IPS-18a (cell line): ENCODE measurements around the gene ERGIC2.

Experiments used
- H3K27ac ChIP-seq: one replicate; pipeline ENCODE4 v1.5.1; 2013; ENCODE audit warnings: low read length
- H3K27me3 ChIP-seq: one replicate; pipeline ENCODE4 v1.6.1; 2013; ENCODE audit warnings: mild to moderate bottlenecking, low read length; ENCODE audit not compliant: control insufficient read depth, insufficient read depth
- H3K36me3 ChIP-seq: one replicate; pipeline ENCODE4 v1.6.1; 2013; ENCODE audit warnings: low read depth, low read length; ENCODE audit not compliant: control insufficient read depth
- H3K4me1 ChIP-seq: one replicate; pipeline ENCODE4 v1.6.1; 2013; ENCODE audit warnings: low read depth, low read length; ENCODE audit not compliant: control insufficient read depth
- H3K4me3 ChIP-seq: one replicate; pipeline ENCODE4 v1.5.1; 2013; ENCODE audit warnings: low read length
- H3K9ac ChIP-seq: one replicate; pipeline ENCODE4 v1.6.1; 2013; ENCODE audit warnings: mild to moderate bottlenecking, low read length, moderate library complexity
- H3K9me3 ChIP-seq: one replicate; pipeline ENCODE4 v1.6.1; 2013; ENCODE audit warnings: low read depth, low read length; ENCODE audit not compliant: control insufficient read depth

The ERGIC2 gene

DNA sequence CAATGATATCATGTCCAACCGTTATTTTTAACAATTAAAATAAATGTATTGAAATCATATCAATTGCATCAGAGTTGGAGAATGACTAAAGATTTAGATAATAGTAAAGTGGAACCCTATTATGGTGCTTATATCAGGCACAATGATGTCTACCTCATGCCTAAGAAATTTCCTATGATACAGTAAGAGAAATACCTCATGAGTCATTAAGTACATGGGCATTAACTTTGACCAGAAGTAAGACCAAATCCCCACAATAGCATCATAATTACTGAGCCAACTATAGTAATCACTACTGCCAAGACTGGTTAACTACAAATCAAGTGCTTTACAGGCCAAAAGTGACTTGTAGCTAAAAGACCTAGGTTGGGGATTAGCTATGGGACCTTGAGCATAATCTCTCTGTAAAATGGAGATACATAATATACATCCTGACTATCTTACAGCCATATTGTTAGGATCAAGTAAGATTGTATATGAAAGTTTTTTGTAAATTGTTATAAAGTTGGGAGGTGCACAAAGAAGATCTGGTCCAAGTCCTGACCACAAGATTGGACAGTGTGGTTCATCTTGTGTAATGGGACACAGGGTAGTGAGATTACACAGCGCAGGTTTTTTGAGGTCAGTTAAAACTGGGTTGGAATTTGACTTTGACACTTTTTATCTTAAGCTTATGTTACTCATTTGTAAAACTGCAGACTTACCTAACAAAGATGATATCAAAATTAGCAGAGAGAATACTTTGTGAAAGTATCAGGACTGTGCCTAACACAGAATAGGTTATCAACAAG is 60.5 kb downstream of the ERGIC2 start:
- no peak overlapping the region for H3K9ac ChIP-seq
- H3K27ac ChIP-seq, result no peak overlapping the region
- peaks cover 13% of the 10 kb centered on the region for H3K4me1 ChIP-seq
- no peaks in the 10 kb centered on the region for H3K36me3 ChIP-seq
- H3K27me3 ChIP-seq, result no peaks in the 10 kb centered on the region
- H3K9me3 ChIP-seq, result peaks cover 11% of the 10 kb centered on the region
- no peak overlapping the region for H3K4me3 ChIP-seq

DNA sequence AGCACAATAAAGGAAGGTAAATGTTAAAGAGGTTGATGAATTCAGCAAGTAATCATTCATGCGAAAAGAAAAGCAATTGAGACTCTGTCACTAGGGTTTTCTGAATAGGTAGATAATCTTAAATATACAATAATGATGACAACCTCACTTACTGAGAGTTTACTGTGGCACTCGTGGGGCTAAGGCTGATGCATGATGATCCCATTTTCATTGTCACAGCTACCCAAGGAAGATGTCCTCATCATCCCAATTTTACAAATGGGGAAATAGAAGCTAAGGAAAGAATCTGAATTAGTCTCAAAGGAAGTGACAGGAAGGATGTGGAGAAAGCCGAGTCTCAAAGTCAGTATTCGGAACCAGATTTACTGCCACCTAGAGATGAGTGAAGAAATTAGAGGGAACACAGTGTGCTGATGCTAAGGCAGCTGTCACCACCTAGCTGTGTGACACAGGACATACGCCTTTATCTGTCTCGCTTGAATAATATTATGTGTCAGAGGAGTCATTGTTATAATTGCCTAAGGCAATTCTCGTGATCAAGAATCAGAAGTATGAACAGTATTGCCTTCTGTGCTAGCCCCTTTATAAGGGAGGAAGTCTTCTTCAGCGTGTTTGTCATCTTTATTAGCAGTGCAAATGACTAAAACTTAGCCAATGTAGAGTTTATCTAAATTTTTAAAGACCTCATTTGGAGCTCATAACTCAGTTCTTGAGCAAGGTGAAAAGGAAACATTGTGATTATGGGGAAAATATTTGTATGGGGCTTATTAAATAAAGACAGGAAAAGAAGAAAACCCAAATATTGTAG is 63.2 kb downstream of the ERGIC2 start:
- H3K27ac ChIP-seq, result no peak overlapping the region
- no peak overlapping the region for H3K9ac ChIP-seq
- no peaks in the 10 kb centered on the region for H3K27me3 ChIP-seq
- peaks cover 8% of the 10 kb centered on the region for H3K9me3 ChIP-seq
- H3K36me3 ChIP-seq, result no peaks in the 10 kb centered on the region
- no peak overlapping the region for H3K4me3 ChIP-seq
- H3K4me1 ChIP-seq, result peaks cover 13% of the 10 kb centered on the region

DNA sequence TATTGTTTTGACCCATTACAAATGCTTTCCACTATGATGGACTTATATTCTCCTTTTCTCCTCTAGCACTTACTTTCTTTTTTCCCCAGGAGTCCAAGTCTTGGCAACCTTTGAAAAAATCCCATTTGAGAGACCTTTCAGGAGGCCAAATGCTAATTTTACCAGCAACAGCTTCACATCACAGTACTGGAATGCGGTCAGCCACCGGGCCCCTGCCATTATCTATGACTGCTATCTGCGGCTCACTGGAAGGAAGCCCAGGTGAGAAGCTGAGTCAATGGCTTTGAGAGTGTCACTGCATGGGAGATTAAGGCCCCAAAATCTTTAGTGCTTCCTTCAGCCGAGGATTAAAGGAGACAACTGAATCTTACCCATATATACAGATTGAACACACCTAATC is 64.2 kb downstream of the ERGIC2 start:
- Histone ChIP-seq H3K9ac (no peak overlapping the region), H3K27me3 (no peaks in the 10 kb centered on the region), H3K4me3 (no peak overlapping the region), H3K27ac (no peak overlapping the region), H3K4me1 (peaks cover 13% of the 10 kb centered on the region), H3K9me3 (no peaks in the 10 kb centered on the region), H3K36me3 (no peaks in the 10 kb centered on the region)

DNA sequence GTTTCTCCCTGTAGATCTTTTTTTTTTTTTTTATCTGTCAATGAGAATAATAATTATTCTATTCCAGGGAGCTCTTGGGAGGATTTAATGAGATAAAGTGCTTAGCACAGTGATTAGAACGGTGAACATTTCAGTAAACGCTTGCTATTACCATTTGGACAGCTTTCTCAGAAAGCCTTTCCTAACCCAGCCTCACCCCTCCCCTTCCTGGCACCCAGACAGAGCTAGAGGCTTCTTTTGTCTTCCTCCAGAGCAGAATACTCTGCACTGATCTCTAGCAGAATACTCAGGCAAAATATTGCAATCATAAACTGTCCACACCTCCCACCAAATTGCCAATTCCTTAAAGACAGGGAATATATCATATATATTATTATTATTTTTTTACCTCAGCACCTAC is 66.6 kb downstream of the ERGIC2 start:
- H3K4me1 ChIP-seq, result peaks cover 13% of the 10 kb centered on the region
- no peaks in the 10 kb centered on the region for H3K9me3 ChIP-seq
- no peak overlapping the region for H3K27ac ChIP-seq
- no peaks in the 10 kb centered on the region for H3K27me3 ChIP-seq
- H3K9ac ChIP-seq, result no peak overlapping the region
- H3K36me3 ChIP-seq, result no peaks in the 10 kb centered on the region
- H3K4me3 ChIP-seq, result no peak overlapping the region

DNA sequence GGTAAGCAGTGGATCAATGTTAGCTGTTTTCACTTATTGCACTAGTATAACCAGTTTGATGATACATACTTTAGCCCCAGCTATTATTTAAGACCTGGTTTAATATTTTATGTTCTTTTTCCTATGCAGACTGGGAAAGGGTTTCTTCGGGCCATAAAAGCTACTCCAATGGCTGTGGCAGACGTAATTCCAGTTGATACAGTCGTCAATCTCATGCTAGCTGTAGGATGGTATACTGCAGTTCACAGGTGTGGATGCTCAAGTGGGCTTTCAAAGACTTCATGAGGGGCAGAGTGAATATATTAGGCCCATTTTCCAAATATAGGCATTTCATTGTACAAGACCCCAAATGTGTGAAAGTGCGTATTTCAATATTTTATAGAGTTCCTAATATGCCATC is 70.1 kb downstream of the ERGIC2 start:
- H3K27me3 ChIP-seq, result no peaks in the 10 kb centered on the region
- H3K4me3 ChIP-seq, result no peak overlapping the region
- no peaks in the 10 kb centered on the region for H3K9me3 ChIP-seq
- H3K9ac ChIP-seq, result no peak overlapping the region
- H3K36me3 ChIP-seq, result no peaks in the 10 kb centered on the region
- no peaks in the 10 kb centered on the region for H3K4me1 ChIP-seq
- no peak overlapping the region for H3K27ac ChIP-seq

DNA sequence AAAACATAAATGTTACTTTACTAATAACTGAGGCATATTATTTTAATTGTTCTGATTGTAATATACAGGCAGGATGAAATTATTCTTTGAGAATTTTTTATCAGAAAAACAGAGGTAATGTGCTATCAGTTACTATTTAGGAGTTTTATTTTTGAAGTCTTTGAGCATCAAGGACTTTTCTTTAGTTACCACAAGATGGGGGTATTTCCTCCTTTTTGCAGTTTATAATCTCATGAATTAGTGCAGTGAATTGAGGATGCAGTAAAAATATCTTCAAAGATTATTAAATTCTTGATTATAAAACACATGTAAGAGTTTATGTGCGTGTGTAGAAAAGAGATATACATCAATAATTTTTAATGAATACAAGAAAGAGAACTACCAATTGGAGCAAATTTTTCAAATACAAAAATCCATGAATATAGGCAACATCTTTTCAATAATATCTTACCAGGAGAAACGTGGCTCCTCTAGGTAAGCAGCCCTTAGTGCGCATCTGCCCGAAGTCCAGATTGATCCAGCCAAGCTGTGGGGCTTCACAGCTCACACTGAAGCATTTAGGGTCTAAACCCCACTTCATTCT is 71.6 kb downstream of the ERGIC2 start:
- H3K9me3 ChIP-seq, result no peaks in the 10 kb centered on the region
- H3K36me3 ChIP-seq, result no peaks in the 10 kb centered on the region
- no peaks in the 10 kb centered on the region for H3K4me1 ChIP-seq
- no peak overlapping the region for H3K27ac ChIP-seq
- H3K27me3 ChIP-seq, result no peaks in the 10 kb centered on the region
- H3K9ac ChIP-seq, result no peak overlapping the region
- no peak overlapping the region for H3K4me3 ChIP-seq

DNA sequence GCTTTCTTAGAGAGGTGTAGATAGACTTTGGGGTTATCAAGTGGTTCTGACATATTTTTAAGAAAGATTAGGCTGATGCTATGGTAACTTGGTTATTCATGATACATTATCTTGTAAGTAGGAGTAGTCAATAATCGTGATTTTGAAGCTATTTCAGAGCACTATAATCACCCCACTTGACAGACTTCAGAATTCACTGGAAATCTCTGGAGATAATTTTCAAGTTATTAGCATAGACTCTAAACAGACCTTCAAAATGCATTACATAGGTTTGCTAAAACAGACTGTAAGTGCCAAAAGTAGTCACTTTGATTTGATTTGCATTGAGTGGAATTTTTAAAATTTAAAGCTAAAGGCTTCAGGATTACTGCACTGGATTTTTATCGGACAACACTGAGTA is 74.3 kb downstream of the ERGIC2 start:
- Histone ChIP-seq H3K36me3 (no peaks in the 10 kb centered on the region), H3K9me3 (no peaks in the 10 kb centered on the region), H3K4me3 (no peak overlapping the region), H3K27me3 (no peaks in the 10 kb centered on the region), H3K4me1 (no peaks in the 10 kb centered on the region), H3K27ac (no peak overlapping the region), H3K9ac (no peak overlapping the region)

DNA sequence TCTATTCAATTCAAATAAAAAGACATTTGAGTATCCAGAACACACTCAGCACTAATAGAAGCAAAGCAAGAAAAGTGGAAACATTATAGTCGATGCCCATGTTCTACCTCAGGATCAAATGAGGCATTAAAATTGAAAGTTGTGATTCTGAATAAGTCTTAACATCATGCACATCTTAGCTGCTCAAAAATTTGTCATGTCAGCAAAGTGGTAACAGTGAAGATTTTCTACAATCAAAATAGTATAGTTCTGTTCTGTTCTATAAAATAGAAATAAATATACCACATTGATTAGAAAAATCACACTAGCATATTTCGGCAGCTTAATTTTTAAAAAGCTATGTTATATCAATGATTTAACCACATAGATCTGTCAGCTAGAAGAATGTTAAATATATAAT is 74.7 kb downstream of the ERGIC2 start:
- Histone ChIP-seq H3K4me3 (no peak overlapping the region), H3K27me3 (no peaks in the 10 kb centered on the region), H3K27ac (no peak overlapping the region), H3K9me3 (no peaks in the 10 kb centered on the region), H3K36me3 (no peaks in the 10 kb centered on the region), H3K4me1 (no peaks in the 10 kb centered on the region), H3K9ac (no peak overlapping the region)

DNA sequence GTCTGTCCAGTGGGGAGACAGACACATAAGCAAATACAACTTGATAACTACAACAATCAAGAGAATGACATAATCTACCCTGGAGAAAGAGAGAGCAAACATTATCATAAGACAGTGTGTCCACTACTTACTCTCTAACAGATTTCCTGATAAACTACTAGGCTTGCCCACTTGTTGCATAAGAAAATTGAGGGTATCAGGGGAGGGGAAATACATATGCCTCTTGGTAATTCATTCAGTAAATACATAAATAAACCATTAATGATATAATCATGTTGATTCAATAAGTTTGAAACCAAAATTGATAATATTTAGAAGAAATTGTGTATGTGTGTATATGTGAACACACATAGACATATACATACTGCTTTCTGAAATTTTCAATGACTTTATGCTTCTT is 76.6 kb downstream of the ERGIC2 start:
- Histone ChIP-seq H3K27me3 (no peaks in the 10 kb centered on the region), H3K9ac (no peak overlapping the region), H3K27ac (no peak overlapping the region), H3K4me3 (no peak overlapping the region), H3K9me3 (no peaks in the 10 kb centered on the region), H3K36me3 (no peaks in the 10 kb centered on the region), H3K4me1 (no peaks in the 10 kb centered on the region)

DNA sequence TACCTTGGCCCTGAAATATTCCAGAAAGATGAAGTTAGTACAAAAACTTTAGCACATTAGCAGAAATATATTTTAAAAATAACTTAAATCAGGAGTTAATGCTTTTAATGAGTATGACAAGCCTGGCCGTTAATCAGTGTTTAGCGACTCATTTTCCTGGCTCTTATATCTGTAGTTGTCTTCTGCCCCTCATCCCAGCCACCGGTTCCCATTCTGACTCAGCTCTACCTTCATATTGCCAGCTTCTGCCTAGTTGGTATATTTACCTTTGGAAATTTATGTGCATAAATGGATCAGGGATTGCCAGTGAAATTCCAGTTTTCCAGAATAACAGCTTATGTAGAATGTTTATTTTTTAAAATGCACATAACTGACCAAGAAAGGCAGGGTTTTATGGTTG is 79.9 kb downstream of the ERGIC2 start:
- Histone ChIP-seq H3K36me3 (no peaks in the 10 kb centered on the region), H3K27me3 (no peaks in the 10 kb centered on the region), H3K9ac (no peak overlapping the region), H3K9me3 (no peaks in the 10 kb centered on the region), H3K27ac (no peak overlapping the region), H3K4me3 (no peak overlapping the region), H3K4me1 (no peaks in the 10 kb centered on the region)

DNA sequence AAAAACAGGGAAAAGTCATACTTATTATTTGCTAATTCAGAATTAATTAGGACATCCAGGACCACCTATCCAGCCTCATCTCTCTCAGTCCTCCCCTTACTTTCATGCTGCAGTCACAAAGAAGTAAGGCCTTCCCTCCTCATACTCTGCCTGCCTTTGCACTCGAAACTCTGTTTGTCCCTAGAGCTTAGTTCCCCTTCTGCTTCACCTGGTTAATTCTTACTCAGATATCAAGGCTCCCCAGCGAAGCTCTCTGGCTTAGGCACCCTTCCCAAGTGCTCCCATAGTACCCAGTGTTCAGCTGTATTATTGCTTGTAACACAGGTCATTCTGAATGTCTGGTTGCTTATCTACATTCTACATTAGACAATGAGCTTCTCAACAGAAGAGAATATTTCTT is 81.3 kb downstream of the ERGIC2 start:
- no peaks in the 10 kb centered on the region for H3K4me1 ChIP-seq
- H3K4me3 ChIP-seq, result no peak overlapping the region
- H3K36me3 ChIP-seq, result no peaks in the 10 kb centered on the region
- no peak overlapping the region for H3K9ac ChIP-seq
- no peaks in the 10 kb centered on the region for H3K27me3 ChIP-seq
- no peaks in the 10 kb centered on the region for H3K9me3 ChIP-seq
- no peak overlapping the region for H3K27ac ChIP-seq
